ENCODE data around the gene PRKAG2.

GRCh38 chr7:151600331-151600730, 276.6 kb downstream of the PRKAG2 start:
- TF ChIP-seq TAF1 (IDR thresholded peaks at IDR 0.05; ENCODE audit: low read depth) (no peak), REST (IDR thresholded peaks at IDR 0.05; ENCODE audit: low read depth) (no peak), NFIC (IDR thresholded peaks at IDR 0.05) (no peak), RAD21 (IDR thresholded peaks at IDR 0.05; ENCODE audit: low read depth) (no peak), CREB1 (IDR thresholded peaks at IDR 0.05; ENCODE audit: low read depth) (no peak), TEAD4 (IDR thresholded peaks at IDR 0.05) (no peak), ZBTB7A (IDR thresholded peaks at IDR 0.05; ENCODE audit: low read depth) (no peak), FOXM1 (IDR thresholded peaks at IDR 0.05; ENCODE audit: borderline replicate concordance, low read depth) (no peak), MAX (IDR thresholded peaks at IDR 0.05) (no peak), EP300 (IDR thresholded peaks at IDR 0.05; ENCODE audit: borderline replicate concordance) (no peak)
